IPS DF 19.7 (cell line): Measurements from ENCODE around the gene MPRIP.

Experiments
- DNase-seq: peaks from one replicate; pipeline ENCODE4 v3.0.0-alpha.2; 2013; ENCODE audit warnings: low read depth, low spot score

MPRIP gene

GRCh38 chr17:17050346-17051345 lies 8.4 kb downstream of the MPRIP start:
- DNase-seq = no peak

DNA sequence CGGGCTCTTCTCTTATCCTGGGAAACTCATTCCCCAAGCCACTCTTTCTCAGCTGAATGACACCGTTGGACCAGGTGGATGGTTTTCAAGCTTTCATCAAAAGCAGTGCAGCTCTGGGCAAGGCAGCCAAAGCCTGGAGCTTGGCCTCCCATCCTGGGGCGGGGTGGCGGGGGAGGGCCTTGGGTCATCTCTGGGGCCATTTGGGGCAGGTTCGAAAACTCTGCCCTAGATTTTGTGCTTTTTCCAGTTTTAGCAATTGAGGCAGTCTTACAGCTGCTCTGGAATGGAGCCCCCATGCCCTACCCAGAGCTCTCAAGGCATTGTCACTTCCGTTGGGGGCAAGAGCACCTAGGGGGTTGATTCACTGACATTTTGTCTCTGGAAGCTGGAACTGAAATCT lies 9.1 kb downstream of the MPRIP start:
- no peak for DNase-seq

GRCh38 chr17:17051791-17052461 lies 9.7 kb downstream of the MPRIP start:
- DNase-seq = no peak

DNA sequence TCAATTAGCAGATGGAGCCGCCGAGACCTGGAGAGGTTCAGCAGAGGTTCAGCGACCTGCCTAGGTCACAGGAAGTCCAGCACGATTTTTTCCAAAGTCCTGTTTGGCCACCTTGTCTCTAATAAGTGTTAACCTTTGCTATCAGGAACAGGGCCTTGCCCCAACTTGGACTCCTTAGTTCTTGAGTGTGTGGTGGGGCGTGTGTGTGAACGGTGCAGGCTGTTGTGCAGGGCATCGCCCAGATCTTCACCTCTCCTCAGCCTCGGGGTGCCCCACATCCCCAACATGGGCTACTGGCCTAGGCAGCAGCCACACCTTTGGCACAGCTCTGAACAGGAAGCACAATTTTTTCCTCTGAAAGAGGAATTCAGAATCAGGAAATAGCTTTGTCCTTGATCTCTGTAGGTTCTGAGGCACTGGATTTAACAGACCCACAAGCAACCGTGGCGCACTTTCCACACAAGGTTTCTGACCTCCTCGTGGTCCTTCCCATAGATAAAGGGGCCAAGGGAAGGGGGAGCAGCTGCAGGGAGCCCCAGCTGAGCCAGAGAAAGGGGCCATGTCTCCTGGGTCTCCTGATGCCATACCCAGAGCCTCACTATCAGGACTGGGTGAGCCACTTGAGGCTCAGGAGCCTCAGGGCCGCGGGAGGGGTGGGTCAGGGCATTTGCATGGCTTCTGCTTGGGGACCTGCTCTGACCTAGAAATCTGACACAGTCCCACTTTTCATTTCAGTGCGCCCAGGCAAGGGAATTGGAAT lies 10.4 kb downstream of the MPRIP start:
- DNase-seq = no peak

DNA sequence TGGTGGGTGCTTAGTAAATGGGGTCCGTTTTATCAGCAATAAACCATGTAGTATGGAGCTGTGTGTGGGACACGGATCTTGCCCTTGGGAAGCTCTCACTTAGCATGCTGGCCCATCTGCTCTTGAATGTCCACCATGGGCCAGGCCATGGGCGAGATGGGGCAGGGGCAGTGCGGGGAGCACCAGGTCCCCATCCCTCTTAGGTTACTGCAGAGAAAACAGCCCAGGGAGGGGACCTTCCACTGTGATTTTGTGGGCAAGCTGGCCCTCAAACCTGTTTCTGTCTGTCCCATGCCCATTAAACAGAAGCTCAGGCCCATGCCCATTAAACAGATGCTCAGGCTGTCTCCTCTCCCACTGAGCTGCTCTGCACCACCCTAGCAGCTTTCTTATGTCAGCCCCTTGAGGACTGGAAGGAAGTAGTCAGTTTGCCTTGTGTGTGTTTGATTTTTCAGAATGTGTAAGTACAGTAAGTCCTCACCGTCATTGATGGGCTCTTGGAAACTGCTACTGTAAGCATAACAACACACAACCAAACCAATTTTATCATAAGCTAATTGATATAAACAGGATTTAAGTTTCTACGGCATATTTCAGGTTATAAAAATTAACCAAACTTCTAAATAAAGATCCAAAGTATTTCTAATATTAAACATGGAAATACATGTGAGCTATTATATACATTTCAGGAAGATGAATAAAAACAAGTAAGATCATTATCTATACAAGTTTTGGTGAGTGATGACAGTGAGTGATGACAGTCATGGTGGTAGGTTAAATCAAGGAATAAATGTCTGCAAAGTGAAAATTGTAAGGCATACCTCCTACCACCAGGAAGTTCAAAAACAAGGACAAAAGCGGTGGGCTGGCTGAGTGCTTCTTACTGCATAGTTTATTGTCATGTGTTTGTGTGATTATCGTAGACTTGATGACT lies 11.5 kb downstream of the MPRIP start:
- no peak for DNase-seq

- no peak for DNase-seq
These were observed 12.4 kb downstream of the MPRIP start for GRCh38 chr17:17054636-17055035.

- no peak for DNase-seq
These were observed 13.3 kb downstream of the MPRIP start for GRCh38 chr17:17055286-17056155.

DNA sequence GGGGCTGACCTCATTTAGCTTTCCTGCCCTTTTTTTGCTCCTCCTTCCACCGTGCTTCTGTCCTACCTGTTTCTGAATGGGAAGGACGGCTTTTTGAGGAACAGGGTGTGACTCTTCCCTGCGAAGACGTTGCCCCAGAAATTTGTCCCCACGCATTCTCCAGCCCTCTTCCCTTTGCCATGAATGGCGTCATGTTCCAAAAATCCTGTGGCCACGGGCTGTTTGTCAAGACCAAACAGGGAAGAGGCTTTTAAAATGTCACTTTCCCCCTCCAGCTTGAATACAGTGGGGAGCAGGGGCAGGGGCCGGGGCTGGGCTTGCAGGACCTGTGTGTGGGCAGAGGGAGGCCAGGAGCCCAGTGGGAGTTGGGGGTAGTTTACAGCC lies 13.9 kb downstream of the MPRIP start:
- DNase-seq = no peak

GRCh38 chr17:17057057-17057551 lies 14.8 kb downstream of the MPRIP start:
- no peak for DNase-seq

GRCh38 chr17:17058304-17058703 lies 16.0 kb downstream of the MPRIP start:
- DNase-seq = no peak

DNA sequence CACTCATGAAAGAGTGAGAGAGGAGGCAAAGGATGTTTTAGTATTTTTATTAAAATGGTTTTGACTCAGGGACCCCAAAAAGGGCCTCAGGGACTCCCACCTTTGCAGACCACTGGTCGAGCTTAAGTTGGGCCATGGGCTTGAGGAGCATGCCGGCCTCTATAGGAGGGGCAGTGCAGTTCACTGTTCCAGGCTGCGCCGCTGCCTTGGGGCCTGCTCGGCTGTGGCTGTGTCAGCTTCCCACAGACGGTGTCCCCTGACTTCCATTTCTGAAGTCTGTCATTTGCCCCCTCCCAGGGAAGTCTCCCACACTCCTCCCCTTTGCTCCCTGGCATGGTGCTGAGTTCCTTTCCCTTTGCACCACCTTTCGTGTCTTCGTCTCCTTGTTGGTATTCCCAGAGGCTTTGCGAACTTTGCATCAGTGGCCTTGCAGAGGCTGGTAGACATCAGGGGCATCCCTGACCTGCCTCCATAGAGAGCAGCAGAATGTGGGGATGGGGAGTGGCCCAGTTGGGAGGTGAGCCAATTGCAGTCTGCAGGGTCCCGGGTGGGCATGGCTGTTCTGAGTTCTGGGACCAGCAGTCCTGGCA lies 17.1 kb downstream of the MPRIP start:
- DNase-seq = no peak

DNA sequence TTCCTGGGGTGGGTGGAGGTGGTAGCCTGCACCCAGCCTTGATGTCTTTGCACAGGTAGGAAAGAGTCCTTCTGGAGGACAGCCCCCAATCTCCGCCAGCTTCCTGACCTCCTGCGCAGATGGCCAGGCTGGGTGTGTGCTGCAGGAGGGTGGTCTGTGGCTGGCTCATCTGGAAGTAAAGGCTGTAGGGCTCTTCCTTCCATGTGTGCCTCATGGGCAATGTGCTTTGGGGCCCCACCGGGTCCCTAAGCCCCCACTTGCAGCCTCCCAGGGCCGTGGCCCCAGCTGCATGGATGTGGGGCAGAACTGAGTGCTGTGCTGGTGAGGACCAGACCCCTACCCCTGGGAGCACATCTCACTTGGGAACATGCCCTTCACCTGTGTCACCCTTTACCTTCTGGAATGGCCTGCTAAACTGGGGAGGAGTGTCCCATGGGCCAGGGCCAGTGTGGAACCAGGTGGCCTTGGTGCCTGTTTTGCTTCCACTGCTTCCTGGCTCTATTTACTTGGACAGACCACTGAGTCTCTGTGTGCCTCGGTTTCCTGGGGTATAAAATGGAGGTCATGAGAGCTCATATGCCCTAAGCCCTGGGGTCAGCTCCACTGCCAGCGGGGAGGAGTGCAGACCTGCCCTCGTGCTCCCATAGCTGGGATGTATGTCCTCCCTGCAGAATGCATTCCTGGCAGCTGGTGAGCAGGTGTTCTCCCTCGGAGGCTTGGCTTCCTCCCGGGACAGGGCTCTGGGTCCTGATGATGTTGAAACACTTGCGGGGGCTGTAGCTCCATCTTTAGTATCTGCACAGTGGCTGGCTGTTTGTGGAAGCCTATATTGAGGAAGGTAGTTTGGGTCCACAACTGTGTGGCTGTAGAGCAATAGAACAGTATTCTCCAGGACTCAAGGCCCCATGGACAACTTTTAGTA lies 18.0 kb downstream of the MPRIP start:
- DNase-seq = no peak

- no peak for DNase-seq
These were observed 18.7 kb downstream of the MPRIP start for GRCh38 chr17:17060930-17061329.

GRCh38 chr17:17061516-17061915 lies 19.3 kb downstream of the MPRIP start:
- DNase-seq = no peak

DNA sequence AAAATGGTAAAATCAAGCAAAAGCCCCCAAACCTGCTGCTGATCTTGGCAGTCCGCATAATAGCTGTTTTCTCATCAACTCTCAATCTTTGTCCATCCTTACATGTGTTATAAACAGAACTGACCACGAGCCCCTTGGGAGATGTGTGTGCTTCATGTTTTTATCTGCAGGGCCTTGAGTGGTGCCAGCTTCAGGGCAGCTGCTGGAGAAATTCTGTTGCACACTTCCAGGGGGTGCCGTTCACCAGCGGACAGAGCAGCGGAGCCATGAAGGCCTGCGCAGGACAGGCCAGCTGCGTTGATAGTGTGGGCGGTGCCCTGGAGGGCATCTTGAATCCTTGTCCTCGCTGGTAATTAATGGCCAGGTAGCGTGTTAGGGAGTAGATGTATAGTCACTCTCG lies 20.1 kb downstream of the MPRIP start:
- DNase-seq = no peak

DNA sequence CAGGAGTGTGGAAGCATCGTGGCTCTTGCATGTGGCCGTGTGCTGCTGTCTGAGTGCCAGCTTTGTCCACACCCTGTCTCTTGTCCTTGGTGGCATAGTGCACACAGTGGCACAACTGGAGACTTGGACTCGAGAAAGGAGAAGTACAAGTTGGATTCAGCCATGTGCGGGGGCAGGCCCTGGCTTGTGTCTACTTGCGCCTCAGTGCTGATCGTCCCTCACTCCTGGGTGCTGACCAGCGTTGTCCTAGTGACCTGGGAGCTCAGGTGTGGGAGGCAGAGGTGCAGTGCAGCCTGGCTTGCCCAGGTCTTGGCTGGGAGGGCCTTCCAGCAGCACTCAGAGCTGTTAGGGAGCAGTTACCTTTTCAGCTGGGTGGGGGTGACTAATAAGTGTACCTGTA lies 20.6 kb downstream of the MPRIP start:
- no peak for DNase-seq

- DNase-seq = no peak
These were observed 21.4 kb downstream of the MPRIP start for GRCh38 chr17:17063546-17064122.

- DNase-seq = no peak
These were observed 22.1 kb downstream of the MPRIP start for GRCh38 chr17:17064322-17064721.
